HCT116 (cell line): ENCODE data around the gene PDCD1LG2. TPM values are rescaled to one million over a fixed set of nuclear protein-coding genes. Genes with fewer than 3 reads are reported as not detected.

Experiments used
- ATAC-seq: fragments of 200-7000 bp; cut with Tn5 transposase; 2 replicates; pipeline ENCODE4 v1.9.1; 2020; ENCODE audit warnings: mild to moderate bottlenecking, moderate library complexity
- BruUV-seq: library from RNA; stranded (reverse); fragments of 400-500 nt; replicated peaks from 2 replicates; lab custom pipeline; 2021; lab: Mats Ljungman, UMichigan
- CTCF ChIA-PET: fragments of 300-600 bp; sonication (Branson Sonifier 250); formaldehyde crosslinking; loops from one replicate; lab custom pipeline; 2021; ENCODE audit warnings: antibody characterized with exemption; lab: Charles Lee
- POLR2A ChIA-PET: fragments of 300-600, 350-600 bp; sonication (Branson Sonifier 250); formaldehyde crosslinking; loops from one replicate; lab custom pipeline; 2021; ENCODE audit warnings: antibody characterized with exemption; lab: Charles Lee
- RAD21 ChIA-PET, 2 experiments: fragments of 300-600 bp; sonication (Branson Sonifier 250); formaldehyde crosslinking; loops; one replicate each; lab custom pipeline; 2023; ENCODE audit warnings: low total read pairs in 2 of 2; ENCODE audit not compliant: uncharacterized antibody in 2 of 2, unreplicated experiment in 2 of 2, low non-redundant PET in 1 of 2; lab: Charles Lee
- DNase-seq: peaks from one replicate; pipeline ENCODE4 v3.0.0-alpha.2; 2010; ENCODE audit warnings: low read depth, low spot score
- H2AFZ ChIP-seq: fragments of 200-600 bp; shearing (Covaris generic), sonication (generic); 2 replicates; pipeline ENCODE4 v1.6.1; 2017; ENCODE audit warnings: low read depth, mixed run types, mixed read lengths, antibody characterized with exemption, low read length; ENCODE audit not compliant: poor library complexity, severe bottlenecking
- H3K27ac ChIP-seq: 2 replicates; pipeline ENCODE4 v1.5.1; 2012; ENCODE audit warnings: low read depth, low read length
- H3K27me3 ChIP-seq: fragments of 200-600 bp; sonication (generic); 2 replicates; pipeline ENCODE4 v1.6.1; 2016; ENCODE audit warnings: mixed run types, low read length, mixed read lengths; ENCODE audit not compliant: insufficient read depth
- H3K36me3 ChIP-seq, 2 experiments: fragments of 200-500 bp in 1 of 2; fragments of 200-600 bp in 1 of 2; sonication (Bioruptor generic) in 1 of 2; sonication (generic) in 1 of 2; 2 replicates each; pipeline versions ENCODE4 v1.5.1 to v1.6.1; 2014 to 2016; ENCODE audit warnings: low read length in 2 of 2, inconsistent platforms in 1 of 2, mixed read lengths in 1 of 2, mixed run types in 1 of 2; ENCODE audit not compliant: insufficient read depth in 2 of 2, control insufficient read depth in 1 of 2
- H3K4me1 ChIP-seq, 2 experiments: fragments of 200-600 bp in 1 of 2; sonication (generic) in 1 of 2; 2 replicates each; pipeline versions ENCODE4 v1.5.1 to v1.6.1; 2012 to 2017; ENCODE audit warnings: low read length in 2 of 2, inconsistent platforms in 1 of 2, mild to moderate bottlenecking in 1 of 2, mixed read lengths in 1 of 2, mixed run types in 1 of 2, moderate library complexity in 1 of 2; ENCODE audit not compliant: insufficient read depth in 2 of 2, control insufficient read depth in 1 of 2
- H3K4me2 ChIP-seq: fragments of 200-600 bp; sonication (generic); 2 replicates; pipeline ENCODE4 v1.6.1; 2017; ENCODE audit warnings: mixed run types, low read length, mixed read lengths
- H3K4me3 ChIP-seq, 2 experiments: fragments of 200-600 bp in 1 of 2; sonication (generic) in 1 of 2; replicated peaks in 1 of 2; 2 replicates each; pipeline ENCODE4 v1.5.1; 2011 to 2016; ENCODE audit warnings: low read length in 2 of 2, control low read depth in 1 of 2, low read depth in 1 of 2, mild to moderate bottlenecking in 1 of 2, mixed read lengths in 1 of 2, mixed run types in 1 of 2
- H3K79me2 ChIP-seq: fragments of 200-600 bp; sonication (generic); 2 replicates; pipeline ENCODE4 v1.6.1; 2017; ENCODE audit warnings: mild to moderate bottlenecking, mixed run types, low read length, moderate library complexity, mixed read lengths; ENCODE audit not compliant: insufficient read depth
- H3K9ac ChIP-seq: fragments of 200-600 bp; sonication (generic); 2 replicates; pipeline ENCODE4 v1.6.1; 2016; ENCODE audit warnings: low read length, mixed read lengths
- H3K9me2 ChIP-seq: fragments of 200-600 bp; sonication (generic), shearing (Covaris generic); 2 replicates; pipeline ENCODE4 v1.6.1; 2017; ENCODE audit warnings: mixed run types, mild to moderate bottlenecking, moderate library complexity; ENCODE audit not compliant: insufficient read depth
- H3K9me3 ChIP-seq, 2 experiments: fragments of 200-500 bp in 1 of 2; fragments of 200-600 bp in 1 of 2; sonication (Bioruptor generic) in 1 of 2; sonication (generic) in 1 of 2; 2 replicates each; pipeline ENCODE4 v1.6.1; 2014 to 2017; ENCODE audit warnings: low read length in 2 of 2, mixed read lengths in 2 of 2, inconsistent platforms in 1 of 2, low read depth in 1 of 2, mild to moderate bottlenecking in 1 of 2, mixed run types in 1 of 2, moderate library complexity in 1 of 2; ENCODE audit not compliant: control insufficient read depth in 1 of 2, insufficient read depth in 1 of 2
- H4K20me1 ChIP-seq: fragments of 200-600 bp; sonication (generic), shearing (Covaris generic); 2 replicates; pipeline ENCODE4 v1.6.1; 2017; ENCODE audit warnings: mixed run types, mild to moderate bottlenecking, moderate library complexity; ENCODE audit not compliant: insufficient read depth
- ATF3 ChIP-seq: IDR thresholded peaks from 2 replicates; pipeline ENCODE4 v1.6.1; 2012
- CBX3 ChIP-seq: IDR thresholded peaks from 2 replicates; pipeline ENCODE4 v1.6.1; 2012; ENCODE audit warnings: low read depth
- CEBPB ChIP-seq: IDR thresholded peaks from 2 replicates; pipeline ENCODE4 v1.6.1; 2012; ENCODE audit warnings: low read depth
- EGR1 ChIP-seq: IDR thresholded peaks from 2 replicates; pipeline ENCODE4 v1.6.1; 2012; ENCODE audit warnings: low read depth
- ELF1 ChIP-seq: IDR thresholded peaks from 2 replicates; pipeline ENCODE4 v1.6.1; 2012; ENCODE audit warnings: low read depth, borderline replicate concordance
- EZH2 ChIP-seq: fragments of 200-600 bp; sonication (generic); IDR thresholded peaks from 2 replicates; pipeline ENCODE4 v1.6.1; 2017; ENCODE audit warnings: antibody characterized with exemption, mixed run types
- FOSL1 ChIP-seq: IDR thresholded peaks from 2 replicates; pipeline ENCODE4 v1.6.1; 2012; ENCODE audit warnings: low read depth
- MAX ChIP-seq: IDR thresholded peaks from 2 replicates; pipeline ENCODE4 v1.6.1; 2012
- POLR2A ChIP-seq: IDR thresholded peaks from 2 replicates; pipeline ENCODE4 v1.7.0; 2011; ENCODE audit warnings: borderline replicate concordance; ENCODE audit not compliant: insufficient read depth, insufficient read length; ENCODE audit errors: extremely low read depth
- POLR2AphosphoS5 ChIP-seq: IDR thresholded peaks from 2 replicates; pipeline ENCODE4 v1.6.1; 2011; ENCODE audit warnings: mild to moderate bottlenecking, low read depth, low read length, moderate library complexity
- RAD21 ChIP-seq: IDR thresholded peaks from 2 replicates; pipeline ENCODE4 v1.6.1; 2012; ENCODE audit warnings: low read depth, mild to moderate bottlenecking
- SIN3A ChIP-seq: IDR thresholded peaks from 2 replicates; pipeline ENCODE4 v1.6.1; 2012; ENCODE audit warnings: low read depth
- SRF ChIP-seq: IDR thresholded peaks from 2 replicates; pipeline ENCODE4 v1.6.1; 2012; ENCODE audit warnings: low read depth
- TCF7L2 ChIP-seq: IDR thresholded peaks from 2 replicates; pipeline ENCODE4 v1.7.0; 2011; ENCODE audit warnings: borderline replicate concordance, inconsistent platforms; ENCODE audit not compliant: insufficient read depth, insufficient read length; ENCODE audit errors: extremely low read depth
- YY1 ChIP-seq: IDR thresholded peaks from 2 replicates; pipeline ENCODE4 v1.6.1; 2011; ENCODE audit warnings: low read length, low read depth, moderate library complexity, mild to moderate bottlenecking; ENCODE audit not compliant: insufficient replicate concordance; ENCODE audit errors: extremely low read depth
- ZBTB33 ChIP-seq: IDR thresholded peaks from 2 replicates; pipeline ENCODE4 v1.6.1; 2011; ENCODE audit warnings: mild to moderate bottlenecking, low read length, moderate library complexity; ENCODE audit not compliant: insufficient replicate concordance; ENCODE audit errors: extremely low read depth
- ZNF274 ChIP-seq: fragments of 200-500 bp; sonication (Bioruptor generic); IDR thresholded peaks from 2 replicates; pipeline ENCODE4 v1.6.1; 2014; ENCODE audit warnings: mild to moderate bottlenecking, low read depth, low read length, inconsistent platforms
- intact Hi-C: fragments of 100-400 bp; cut with micrococcal nuclease; formaldehyde crosslinking; loops from 2 replicates; pipeline ENCODE4 v1.10.0; 2022
- total RNA-seq: library from RNA; stranded (reverse); gene quantifications from one replicate; pipeline ENCODE4 v1.2.1, GENCODE V29; 2021; ENCODE audit not compliant: unreplicated experiment

Gene PDCD1LG2
- total RNA-seq, 1 experiment from 2014 or later: not detected

GRCh38 chr9:5479994-5480694 is 30.2 kb upstream of the PDCD1LG2 start:
- RAD21 ChIA-PET: no interaction called here
- H3K9me2 ChIP-seq: no peaks in the 10 kb centered on the region
- POLR2A ChIA-PET: interaction anchor here (0.9 kb wide), 1 partner anchor 30 kb away, joined by 3 read pairs; the partner anchor contains the start of gene CD274
- no peak overlapping the region for H3K4me3 ChIP-seq
- no peaks in the 10 kb centered on the region for H4K20me1 ChIP-seq
- TF ChIP-seq FOSL1 (no peak), POLR2A (no peak), TCF7L2 (no peak), EZH2 (no peak), ELF1 (no peak), CEBPB (no peak), SRF (no peak)
- TF ChIP-seq, all 23 proteins: peak for 0
- H3K9ac ChIP-seq: no peak overlapping the region
- intact Hi-C loops: loop anchor here (2.0 kb wide), 1 partner anchor 13 kb away; no protein-coding TSS in a partner anchor
- no peak overlapping the region for H2AFZ ChIP-seq
- no peak overlapping the region for H3K27ac ChIP-seq
- DNase-seq (no peak), ATAC-seq (no peak)
- CTCF ChIA-PET: no interaction called here
- no peaks in the 10 kb centered on the region for H3K9me3 ChIP-seq
- BruUV-seq: no TSS peak
- no peak overlapping the region for H3K4me2 ChIP-seq
- no peaks in the 10 kb centered on the region for H3K27me3 ChIP-seq
- no peaks in the 10 kb centered on the region for H3K36me3 ChIP-seq
- no peaks in the 10 kb centered on the region for H3K79me2 ChIP-seq
- H3K4me1 ChIP-seq: no peaks in the 10 kb centered on the region

GRCh38 chr9:5480919-5481318 is 29.4 kb upstream of the PDCD1LG2 start:
- Histone ChIP-seq H3K27ac (no peak overlapping the region), H3K36me3 (no peaks in the 10 kb centered on the region), H3K9me3 (no peaks in the 10 kb centered on the region), H3K27me3 (no peaks in the 10 kb centered on the region), H4K20me1 (no peaks in the 10 kb centered on the region), H3K79me2 (no peaks in the 10 kb centered on the region), H3K9ac (no peak overlapping the region), H3K4me3 (no peak overlapping the region), H2AFZ (no peak overlapping the region), H3K4me2 (no peak overlapping the region), H3K9me2 (no peaks in the 10 kb centered on the region), H3K4me1 (no peaks in the 10 kb centered on the region)
- POLR2A ChIA-PET: no interaction called here
- ATAC-seq: no peak
- no peak for DNase-seq
- RAD21 ChIA-PET: no interaction called here
- BruUV-seq: no TSS peak
- intact Hi-C loops: no loop called here
- CTCF ChIA-PET: no interaction called here
- TF ChIP-seq RAD21 (no peak), CBX3 (no peak), POLR2AphosphoS5 (no peak), ZNF274 (no peak), ZBTB33 (no peak), ATF3 (no peak), TCF7L2 (no peak), EGR1 (no peak), MAX (no peak), POLR2A (no peak), CEBPB (no peak), YY1 (no peak), FOSL1 (no peak), SIN3A (no peak), SRF (no peak)
